ENCODE data around the gene RHBDL1. TPM values are rescaled to one million over a fixed set of nuclear protein-coding genes. Genes with fewer than 3 reads are reported as not detected.

Gene RHBDL1
- total and polyA plus RNA-seq, 9 of the 15 experiments (the other 6 are each of a cell fraction or from before 2014, with no cell fraction given) = 0.03 to 5.6 (median 1.3) TPM; not detected in 1

DNA sequence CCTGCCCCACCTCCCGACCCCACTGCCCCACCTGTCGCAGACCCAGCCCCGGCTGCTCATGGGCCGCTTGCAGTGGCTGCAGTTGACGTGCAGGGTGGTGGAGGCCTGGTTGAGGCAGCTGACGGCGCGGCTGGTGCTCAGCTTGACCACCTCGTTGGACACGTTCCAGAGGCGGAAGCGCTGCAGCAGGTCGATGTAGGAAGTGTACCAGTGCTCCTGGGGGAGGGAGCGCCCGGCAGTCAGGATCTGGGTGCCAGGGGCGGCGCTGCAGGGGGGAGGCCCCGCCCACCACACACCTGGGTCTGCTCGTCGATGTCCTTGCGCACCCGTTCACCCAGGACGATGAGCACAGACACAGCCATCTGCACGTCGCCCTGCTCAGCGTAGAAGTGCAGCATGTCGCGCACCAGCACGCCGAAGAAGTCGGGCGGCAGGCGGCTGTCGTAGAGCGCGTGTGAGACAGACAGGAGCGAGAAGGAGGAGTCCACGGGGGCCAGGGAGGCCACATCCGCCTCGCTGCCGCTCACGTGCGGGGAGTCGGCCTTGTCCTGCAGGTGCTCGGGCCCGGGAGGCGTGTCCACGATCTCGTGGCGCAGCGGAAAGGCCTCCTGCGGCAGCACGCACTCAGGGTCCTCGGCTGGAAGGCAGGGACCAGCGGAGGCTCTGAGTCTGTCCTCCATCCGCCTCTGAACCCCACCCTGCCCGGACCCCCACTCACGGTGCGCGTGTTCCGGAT, 9.7 kb downstream of the RHBDL1 start (continued):
- TF ChIP-seq, protein P1, sequence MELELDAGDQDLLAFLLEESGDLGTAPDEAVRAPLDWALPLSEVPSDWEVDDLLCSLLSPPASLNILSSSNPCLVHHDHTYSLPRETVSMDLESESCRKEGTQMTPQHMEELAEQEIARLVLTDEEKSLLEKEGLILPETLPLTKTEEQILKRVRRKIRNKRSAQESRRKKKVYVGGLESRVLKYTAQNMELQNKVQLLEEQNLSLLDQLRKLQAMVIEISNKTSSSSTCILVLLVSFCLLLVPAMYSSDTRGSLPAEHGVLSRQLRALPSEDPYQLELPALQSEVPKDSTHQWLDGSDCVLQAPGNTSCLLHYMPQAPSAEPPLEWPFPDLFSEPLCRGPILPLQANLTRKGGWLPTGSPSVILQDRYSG (tag; conservative IDR thresholded peaks at IDR 0.05; ENCODE audit: low read depth) = no peak
- TF ChIP-seq PHF8 (IDR thresholded peaks at IDR 0.05; ENCODE audit: borderline replicate concordance, low read length) (no peak), CEBPG (CRISPR knock-in tag; IDR thresholded peaks at IDR 0.05) (no peak), CEBPG (tag; conservative IDR thresholded peaks at IDR 0.05 in 1 of 2, IDR thresholded peaks at IDR 0.05 in 1 of 2) (no peak), ZC3H11A (IDR thresholded peaks at IDR 0.05; ENCODE audit: low read depth, low read length) (no peak), RBM14 (IDR thresholded peaks at IDR 0.05; ENCODE audit: borderline replicate concordance, insufficient read depth, low read depth, low read length) (0 out of 2 replicates have a peak, but pooled peaks have one; percentile 2), RBFOX2 (IDR thresholded peaks at IDR 0.05; ENCODE audit: low read depth, low read length) (peak; percentile 17; the same call in 1 of the 2 replicates), ZNF384 (IDR thresholded peaks at IDR 0.05; ENCODE audit: low read depth, low read length) (no peak), ZKSCAN3 (CRISPR knock-in tag; IDR thresholded peaks at IDR 0.05) (no peak)
- TF ChIP-seq, protein P2, sequence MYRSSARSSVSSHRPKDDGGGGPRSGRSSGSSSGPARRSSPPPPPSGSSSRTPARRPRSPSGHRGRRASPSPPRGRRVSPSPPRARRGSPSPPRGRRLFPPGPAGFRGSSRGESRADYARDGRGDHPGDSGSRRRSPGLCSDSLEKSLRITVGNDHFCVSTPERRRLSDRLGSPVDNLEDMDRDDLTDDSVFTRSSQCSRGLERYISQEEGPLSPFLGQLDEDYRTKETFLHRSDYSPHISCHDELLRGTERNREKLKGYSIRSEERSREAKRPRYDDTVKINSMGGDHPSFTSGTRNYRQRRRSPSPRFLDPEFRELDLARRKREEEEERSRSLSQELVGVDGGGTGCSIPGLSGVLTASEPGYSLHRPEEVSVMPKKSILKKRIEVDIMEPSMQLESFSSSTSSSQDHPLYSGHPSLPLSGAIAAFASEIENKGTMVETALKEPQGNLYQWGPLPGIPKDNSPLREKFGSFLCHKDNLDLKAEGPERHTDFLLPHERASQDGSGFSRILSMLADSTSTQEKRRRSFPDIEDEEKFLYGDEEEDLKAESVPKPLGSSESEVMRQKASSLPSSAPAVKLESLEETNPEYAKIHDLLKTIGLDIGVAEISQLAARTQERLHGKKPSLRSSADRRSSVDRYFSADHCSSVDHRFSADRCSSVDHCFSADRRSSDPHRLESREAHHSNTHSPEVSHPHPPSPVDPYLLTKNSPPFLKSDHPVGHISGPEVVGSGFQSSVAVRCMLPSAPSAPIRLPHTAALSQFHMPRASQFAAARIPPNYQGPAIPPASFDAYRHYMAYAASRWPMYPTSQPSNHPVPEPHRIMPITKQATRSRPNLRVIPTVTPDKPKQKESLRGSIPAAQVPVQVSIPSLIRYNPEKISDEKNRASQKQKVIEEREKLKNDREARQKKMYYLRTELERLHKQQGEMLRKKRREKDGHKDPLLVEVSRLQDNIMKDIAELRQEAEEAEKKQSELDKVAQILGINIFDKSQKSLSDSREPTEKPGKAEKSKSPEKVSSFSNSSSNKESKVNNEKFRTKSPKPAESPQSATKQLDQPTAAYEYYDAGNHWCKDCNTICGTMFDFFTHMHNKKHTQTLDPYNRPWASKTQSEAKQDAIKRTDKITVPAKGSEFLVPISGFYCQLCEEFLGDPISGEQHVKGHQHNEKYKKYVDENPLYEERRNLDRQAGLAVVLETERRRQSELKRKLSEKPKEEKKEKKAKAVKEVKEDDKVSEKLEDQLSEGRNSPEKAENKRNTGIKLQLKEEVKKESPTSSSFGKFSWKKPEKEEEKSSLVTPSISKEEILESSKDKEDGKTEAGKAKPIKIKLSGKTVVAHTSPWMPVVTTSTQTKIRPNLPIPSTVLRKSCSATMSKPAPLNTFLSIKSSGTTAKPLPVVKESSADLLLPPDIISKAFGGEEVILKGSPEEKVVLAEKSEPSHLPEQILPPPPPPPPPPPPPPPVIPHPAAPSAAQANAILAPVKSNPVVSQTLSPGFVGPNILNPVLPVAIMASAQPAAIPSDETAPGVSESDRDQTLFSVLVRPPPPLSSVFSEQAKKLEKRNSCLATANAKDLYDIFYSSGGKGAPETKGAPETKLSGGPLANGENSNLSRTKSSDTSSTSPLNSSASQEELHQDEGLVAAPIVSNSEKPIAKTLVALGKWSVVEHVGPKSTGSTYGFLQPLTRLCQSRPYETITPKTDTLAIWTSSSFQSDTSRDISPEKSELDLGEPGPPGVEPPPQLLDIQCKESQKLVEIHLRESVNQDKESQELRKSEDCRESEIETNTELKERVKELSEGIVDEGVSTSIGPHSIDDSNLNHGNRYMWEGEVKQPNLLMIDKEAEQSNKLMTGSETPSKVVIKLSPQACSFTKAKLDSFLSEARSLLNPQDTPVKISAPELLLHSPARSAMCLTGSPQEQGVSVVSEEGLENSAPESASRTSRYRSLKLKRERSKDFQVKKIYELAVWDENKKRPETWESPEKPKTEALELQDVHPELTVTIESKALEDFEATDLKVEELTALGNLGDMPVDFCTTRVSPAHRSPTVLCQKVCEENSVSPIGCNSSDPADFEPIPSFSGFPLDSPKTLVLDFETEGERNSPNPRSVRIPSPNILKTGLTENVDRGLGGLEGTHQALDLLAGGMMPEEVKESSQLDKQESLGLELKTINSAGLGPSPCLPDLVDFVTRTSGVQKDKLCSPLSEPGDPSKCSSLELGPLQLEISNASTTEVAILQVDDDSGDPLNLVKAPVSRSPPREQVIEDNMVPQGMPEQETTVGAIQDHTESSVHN (IDR thresholded peaks at IDR 0.05; ENCODE audit: borderline replicate concordance in 1 of 2, low read depth in 1 of 2) = no peak
- TF ChIP-seq, protein P3, sequence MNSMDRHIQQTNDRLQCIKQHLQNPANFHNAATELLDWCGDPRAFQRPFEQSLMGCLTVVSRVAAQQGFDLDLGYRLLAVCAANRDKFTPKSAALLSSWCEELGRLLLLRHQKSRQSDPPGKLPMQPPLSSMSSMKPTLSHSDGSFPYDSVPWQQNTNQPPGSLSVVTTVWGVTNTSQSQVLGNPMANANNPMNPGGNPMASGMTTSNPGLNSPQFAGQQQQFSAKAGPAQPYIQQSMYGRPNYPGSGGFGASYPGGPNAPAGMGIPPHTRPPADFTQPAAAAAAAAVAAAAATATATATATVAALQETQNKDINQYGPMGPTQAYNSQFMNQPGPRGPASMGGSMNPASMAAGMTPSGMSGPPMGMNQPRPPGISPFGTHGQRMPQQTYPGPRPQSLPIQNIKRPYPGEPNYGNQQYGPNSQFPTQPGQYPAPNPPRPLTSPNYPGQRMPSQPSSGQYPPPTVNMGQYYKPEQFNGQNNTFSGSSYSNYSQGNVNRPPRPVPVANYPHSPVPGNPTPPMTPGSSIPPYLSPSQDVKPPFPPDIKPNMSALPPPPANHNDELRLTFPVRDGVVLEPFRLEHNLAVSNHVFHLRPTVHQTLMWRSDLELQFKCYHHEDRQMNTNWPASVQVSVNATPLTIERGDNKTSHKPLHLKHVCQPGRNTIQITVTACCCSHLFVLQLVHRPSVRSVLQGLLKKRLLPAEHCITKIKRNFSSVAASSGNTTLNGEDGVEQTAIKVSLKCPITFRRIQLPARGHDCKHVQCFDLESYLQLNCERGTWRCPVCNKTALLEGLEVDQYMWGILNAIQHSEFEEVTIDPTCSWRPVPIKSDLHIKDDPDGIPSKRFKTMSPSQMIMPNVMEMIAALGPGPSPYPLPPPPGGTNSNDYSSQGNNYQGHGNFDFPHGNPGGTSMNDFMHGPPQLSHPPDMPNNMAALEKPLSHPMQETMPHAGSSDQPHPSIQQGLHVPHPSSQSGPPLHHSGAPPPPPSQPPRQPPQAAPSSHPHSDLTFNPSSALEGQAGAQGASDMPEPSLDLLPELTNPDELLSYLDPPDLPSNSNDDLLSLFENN (IDR thresholded peaks at IDR 0.05; ENCODE audit: low read depth in 2 of 2, low read length in 2 of 2) = no peak
- TF ChIP-seq, protein P4, sequence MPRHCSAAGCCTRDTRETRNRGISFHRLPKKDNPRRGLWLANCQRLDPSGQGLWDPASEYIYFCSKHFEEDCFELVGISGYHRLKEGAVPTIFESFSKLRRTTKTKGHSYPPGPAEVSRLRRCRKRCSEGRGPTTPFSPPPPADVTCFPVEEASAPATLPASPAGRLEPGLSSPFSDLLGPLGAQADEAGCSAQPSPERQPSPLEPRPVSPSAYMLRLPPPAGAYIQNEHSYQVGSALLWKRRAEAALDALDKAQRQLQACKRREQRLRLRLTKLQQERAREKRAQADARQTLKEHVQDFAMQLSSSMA (CRISPR knock-in tag; IDR thresholded peaks at IDR 0.05) = no peak

Data from K562 (cell line).